ENCODE measurements around the gene PIK3CG.

PIK3CG gene

DNA sequence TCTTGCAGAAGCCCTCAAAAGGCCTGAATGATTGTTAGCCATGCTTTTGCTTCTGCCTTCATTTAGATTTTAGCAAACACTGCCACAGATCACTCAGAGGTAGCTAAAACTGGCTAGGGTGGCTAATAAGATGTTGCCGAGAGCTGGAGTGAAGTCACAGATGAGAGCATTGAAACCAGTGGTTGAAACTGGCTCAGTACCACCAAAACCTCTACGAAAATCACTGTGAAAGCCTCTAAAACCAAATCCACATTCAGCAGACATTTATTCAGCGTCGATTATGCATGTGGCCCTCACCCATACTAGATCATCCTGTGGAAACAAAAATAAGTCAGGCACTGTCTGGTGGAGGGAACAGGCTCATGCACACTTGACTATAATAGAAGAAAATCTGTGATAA is 50.8 kb downstream of the PIK3CG start:
- no peaks in the 10 kb centered on the region for H3K36me3 ChIP-seq (ENCODE audit: control insufficient read depth in 2 of 2, insufficient read depth in 1 of 2, low read length in 2 of 2)
- TF ChIP-seq, protein P1, sequence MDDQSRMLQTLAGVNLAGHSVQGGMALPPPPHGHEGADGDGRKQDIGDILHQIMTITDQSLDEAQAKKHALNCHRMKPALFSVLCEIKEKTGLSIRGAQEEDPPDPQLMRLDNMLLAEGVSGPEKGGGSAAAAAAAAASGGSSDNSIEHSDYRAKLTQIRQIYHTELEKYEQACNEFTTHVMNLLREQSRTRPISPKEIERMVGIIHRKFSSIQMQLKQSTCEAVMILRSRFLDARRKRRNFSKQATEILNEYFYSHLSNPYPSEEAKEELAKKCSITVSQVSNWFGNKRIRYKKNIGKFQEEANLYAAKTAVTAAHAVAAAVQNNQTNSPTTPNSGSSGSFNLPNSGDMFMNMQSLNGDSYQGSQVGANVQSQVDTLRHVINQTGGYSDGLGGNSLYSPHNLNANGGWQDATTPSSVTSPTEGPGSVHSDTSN (CRISPR knock-in tag; IDR thresholded peaks at IDR 0.05): no peak
- TF ChIP-seq, protein P2, sequence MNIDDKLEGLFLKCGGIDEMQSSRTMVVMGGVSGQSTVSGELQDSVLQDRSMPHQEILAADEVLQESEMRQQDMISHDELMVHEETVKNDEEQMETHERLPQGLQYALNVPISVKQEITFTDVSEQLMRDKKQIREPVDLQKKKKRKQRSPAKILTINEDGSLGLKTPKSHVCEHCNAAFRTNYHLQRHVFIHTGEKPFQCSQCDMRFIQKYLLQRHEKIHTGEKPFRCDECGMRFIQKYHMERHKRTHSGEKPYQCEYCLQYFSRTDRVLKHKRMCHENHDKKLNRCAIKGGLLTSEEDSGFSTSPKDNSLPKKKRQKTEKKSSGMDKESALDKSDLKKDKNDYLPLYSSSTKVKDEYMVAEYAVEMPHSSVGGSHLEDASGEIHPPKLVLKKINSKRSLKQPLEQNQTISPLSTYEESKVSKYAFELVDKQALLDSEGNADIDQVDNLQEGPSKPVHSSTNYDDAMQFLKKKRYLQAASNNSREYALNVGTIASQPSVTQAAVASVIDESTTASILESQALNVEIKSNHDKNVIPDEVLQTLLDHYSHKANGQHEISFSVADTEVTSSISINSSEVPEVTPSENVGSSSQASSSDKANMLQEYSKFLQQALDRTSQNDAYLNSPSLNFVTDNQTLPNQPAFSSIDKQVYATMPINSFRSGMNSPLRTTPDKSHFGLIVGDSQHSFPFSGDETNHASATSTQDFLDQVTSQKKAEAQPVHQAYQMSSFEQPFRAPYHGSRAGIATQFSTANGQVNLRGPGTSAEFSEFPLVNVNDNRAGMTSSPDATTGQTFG (tag by site-specific recombination; IDR thresholded peaks at IDR 0.05; ENCODE audit: borderline replicate concordance): no peak
- TF ChIP-seq ZNF558 (tag by site-specific recombination; IDR thresholded peaks at IDR 0.05) (no peak), ZNF114 (tag by site-specific recombination; IDR thresholded peaks at IDR 0.05) (no peak), ZFHX2 (tag by site-specific recombination; conservative IDR thresholded peaks at IDR 0.05) (no peak), SALL2 (tag by site-specific recombination; IDR thresholded peaks at IDR 0.05; ENCODE audit: borderline replicate concordance) (no peak), ZNF155 (tag by site-specific recombination; IDR thresholded peaks at IDR 0.05) (no peak)
- TF ChIP-seq, protein P3, sequence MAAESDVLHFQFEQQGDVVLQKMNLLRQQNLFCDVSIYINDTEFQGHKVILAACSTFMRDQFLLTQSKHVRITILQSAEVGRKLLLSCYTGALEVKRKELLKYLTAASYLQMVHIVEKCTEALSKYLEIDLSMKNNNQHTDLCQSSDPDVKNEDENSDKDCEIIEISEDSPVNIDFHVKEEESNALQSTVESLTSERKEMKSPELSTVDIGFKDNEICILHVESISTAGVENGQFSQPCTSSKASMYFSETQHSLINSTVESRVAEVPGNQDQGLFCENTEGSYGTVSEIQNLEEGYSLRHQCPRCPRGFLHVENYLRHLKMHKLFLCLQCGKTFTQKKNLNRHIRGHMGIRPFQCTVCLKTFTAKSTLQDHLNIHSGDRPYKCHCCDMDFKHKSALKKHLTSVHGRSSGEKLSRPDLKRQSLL (tag by site-specific recombination; IDR thresholded peaks at IDR 0.05): no peak
- POLR2A ChIA-PET: no interaction called here
- no peak overlapping the region for H3K27ac ChIP-seq (ENCODE audit: extremely low read depth, low read depth, low read length)
- H3K4me3 ChIP-seq (ENCODE audit: low read depth, low read length): no peak overlapping the region
- no peaks in the 10 kb centered on the region for H3K4me1 ChIP-seq (ENCODE audit: control insufficient read depth, insufficient read depth, low read length)
- no peaks in the 10 kb centered on the region for H3K9me3 ChIP-seq (ENCODE audit: control insufficient read depth, insufficient read depth, low read depth, low read length)
- CTCF ChIA-PET: no interaction called here

DNA sequence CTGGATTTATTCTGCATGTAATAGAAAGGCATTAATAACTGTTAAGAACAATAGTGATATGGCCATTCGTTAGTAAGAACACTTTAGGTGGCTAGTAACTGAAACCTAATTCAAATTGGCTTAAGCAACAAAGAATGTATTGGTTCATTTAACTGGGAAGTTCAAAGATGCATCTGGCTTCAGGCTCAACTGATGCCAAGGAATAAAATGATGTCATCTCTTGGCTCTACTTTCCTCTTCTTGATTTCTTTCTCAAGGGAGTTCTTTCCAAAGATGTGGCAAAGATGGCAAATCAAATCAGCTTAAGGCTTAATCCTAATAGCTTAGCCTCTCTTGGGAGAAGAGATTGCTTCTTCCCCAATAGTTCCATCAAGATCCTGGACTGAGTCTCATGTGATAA is 51.6 kb downstream of the PIK3CG start:
- CTCF ChIA-PET: no interaction called here
- H3K27ac ChIP-seq (ENCODE audit: extremely low read depth, low read depth, low read length): no peak overlapping the region
- POLR2A ChIA-PET: no interaction called here
- H3K4me3 ChIP-seq (ENCODE audit: low read depth, low read length): no peak overlapping the region
- H3K36me3 ChIP-seq (ENCODE audit: control insufficient read depth in 2 of 2, insufficient read depth in 1 of 2, low read length in 2 of 2): no peaks in the 10 kb centered on the region
- H3K9me3 ChIP-seq (ENCODE audit: control insufficient read depth, insufficient read depth, low read depth, low read length): no peaks in the 10 kb centered on the region
- TF ChIP-seq, protein P4, sequence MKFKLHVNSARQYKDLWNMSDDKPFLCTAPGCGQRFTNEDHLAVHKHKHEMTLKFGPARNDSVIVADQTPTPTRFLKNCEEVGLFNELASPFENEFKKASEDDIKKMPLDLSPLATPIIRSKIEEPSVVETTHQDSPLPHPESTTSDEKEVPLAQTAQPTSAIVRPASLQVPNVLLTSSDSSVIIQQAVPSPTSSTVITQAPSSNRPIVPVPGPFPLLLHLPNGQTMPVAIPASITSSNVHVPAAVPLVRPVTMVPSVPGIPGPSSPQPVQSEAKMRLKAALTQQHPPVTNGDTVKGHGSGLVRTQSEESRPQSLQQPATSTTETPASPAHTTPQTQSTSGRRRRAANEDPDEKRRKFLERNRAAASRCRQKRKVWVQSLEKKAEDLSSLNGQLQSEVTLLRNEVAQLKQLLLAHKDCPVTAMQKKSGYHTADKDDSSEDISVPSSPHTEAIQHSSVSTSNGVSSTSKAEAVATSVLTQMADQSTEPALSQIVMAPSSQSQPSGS (tag by site-specific recombination; IDR thresholded peaks at IDR 0.05; ENCODE audit: low read depth): peak; percentile 62; the same call in 1 of the 2 replicates
- no peak for TF ChIP-seq ZNF654 (tag by site-specific recombination; IDR thresholded peaks at IDR 0.05; ENCODE audit: low read depth)
- H3K4me1 ChIP-seq (ENCODE audit: control insufficient read depth, insufficient read depth, low read length): no peaks in the 10 kb centered on the region

DNA sequence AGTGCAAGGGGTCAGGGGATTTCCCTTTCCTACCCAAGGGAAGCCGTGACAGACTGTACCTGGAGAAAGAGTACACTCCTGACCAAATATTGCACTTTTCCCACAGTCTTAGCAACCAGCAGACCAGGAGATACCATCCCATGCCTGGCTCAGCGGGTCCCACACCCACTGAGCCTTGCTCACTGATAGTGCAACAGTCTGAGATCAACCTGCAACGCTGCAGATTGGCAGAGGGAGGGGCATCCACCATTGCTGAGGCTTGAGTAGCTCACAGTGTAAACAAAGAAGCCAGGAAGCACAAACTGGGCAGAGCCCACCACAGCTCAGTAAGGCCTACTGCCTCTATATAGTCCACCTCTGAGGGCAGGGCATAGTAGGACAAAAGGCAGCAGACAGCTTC is 53.9 kb downstream of the PIK3CG start:
- Histone ChIP-seq H3K9me3 (ENCODE audit: control insufficient read depth, insufficient read depth, low read depth, low read length) (no peaks in the 10 kb centered on the region), H3K36me3 (ENCODE audit: control insufficient read depth in 2 of 2, insufficient read depth in 1 of 2, low read length in 2 of 2) (no peaks in the 10 kb centered on the region), H3K4me1 (ENCODE audit: control insufficient read depth, insufficient read depth, low read length) (no peaks in the 10 kb centered on the region), H3K27ac (ENCODE audit: extremely low read depth, low read depth, low read length) (no peak overlapping the region), H3K4me3 (ENCODE audit: low read depth, low read length) (no peak overlapping the region)
- ChIA-PET POLR2A (no interaction called here), CTCF (no interaction called here)
- TF ChIP-seq, protein P5, sequence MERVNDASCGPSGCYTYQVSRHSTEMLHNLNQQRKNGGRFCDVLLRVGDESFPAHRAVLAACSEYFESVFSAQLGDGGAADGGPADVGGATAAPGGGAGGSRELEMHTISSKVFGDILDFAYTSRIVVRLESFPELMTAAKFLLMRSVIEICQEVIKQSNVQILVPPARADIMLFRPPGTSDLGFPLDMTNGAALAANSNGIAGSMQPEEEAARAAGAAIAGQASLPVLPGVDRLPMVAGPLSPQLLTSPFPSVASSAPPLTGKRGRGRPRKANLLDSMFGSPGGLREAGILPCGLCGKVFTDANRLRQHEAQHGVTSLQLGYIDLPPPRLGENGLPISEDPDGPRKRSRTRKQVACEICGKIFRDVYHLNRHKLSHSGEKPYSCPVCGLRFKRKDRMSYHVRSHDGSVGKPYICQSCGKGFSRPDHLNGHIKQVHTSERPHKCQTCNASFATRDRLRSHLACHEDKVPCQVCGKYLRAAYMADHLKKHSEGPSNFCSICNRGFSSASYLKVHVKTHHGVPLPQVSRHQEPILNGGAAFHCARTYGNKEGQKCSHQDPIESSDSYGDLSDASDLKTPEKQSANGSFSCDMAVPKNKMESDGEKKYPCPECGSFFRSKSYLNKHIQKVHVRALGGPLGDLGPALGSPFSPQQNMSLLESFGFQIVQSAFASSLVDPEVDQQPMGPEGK (tag by site-specific recombination; IDR thresholded peaks at IDR 0.05): no peak
- TF ChIP-seq, protein P6, sequence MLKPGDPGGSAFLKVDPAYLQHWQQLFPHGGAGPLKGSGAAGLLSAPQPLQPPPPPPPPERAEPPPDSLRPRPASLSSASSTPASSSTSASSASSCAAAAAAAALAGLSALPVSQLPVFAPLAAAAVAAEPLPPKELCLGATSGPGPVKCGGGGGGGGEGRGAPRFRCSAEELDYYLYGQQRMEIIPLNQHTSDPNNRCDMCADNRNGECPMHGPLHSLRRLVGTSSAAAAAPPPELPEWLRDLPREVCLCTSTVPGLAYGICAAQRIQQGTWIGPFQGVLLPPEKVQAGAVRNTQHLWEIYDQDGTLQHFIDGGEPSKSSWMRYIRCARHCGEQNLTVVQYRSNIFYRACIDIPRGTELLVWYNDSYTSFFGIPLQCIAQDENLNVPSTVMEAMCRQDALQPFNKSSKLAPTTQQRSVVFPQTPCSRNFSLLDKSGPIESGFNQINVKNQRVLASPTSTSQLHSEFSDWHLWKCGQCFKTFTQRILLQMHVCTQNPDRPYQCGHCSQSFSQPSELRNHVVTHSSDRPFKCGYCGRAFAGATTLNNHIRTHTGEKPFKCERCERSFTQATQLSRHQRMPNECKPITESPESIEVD (tag by site-specific recombination; IDR thresholded peaks at IDR 0.05): no peak
- TF ChIP-seq ZNF24 (tag by site-specific recombination; IDR thresholded peaks at IDR 0.05): no peak
- TF ChIP-seq, protein P7, sequence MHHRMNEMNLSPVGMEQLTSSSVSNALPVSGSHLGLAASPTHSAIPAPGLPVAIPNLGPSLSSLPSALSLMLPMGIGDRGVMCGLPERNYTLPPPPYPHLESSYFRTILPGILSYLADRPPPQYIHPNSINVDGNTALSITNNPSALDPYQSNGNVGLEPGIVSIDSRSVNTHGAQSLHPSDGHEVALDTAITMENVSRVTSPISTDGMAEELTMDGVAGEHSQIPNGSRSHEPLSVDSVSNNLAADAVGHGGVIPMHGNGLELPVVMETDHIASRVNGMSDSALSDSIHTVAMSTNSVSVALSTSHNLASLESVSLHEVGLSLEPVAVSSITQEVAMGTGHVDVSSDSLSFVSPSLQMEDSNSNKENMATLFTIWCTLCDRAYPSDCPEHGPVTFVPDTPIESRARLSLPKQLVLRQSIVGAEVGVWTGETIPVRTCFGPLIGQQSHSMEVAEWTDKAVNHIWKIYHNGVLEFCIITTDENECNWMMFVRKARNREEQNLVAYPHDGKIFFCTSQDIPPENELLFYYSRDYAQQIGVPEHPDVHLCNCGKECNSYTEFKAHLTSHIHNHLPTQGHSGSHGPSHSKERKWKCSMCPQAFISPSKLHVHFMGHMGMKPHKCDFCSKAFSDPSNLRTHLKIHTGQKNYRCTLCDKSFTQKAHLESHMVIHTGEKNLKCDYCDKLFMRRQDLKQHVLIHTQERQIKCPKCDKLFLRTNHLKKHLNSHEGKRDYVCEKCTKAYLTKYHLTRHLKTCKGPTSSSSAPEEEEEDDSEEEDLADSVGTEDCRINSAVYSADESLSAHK (tag by site-specific recombination; IDR thresholded peaks at IDR 0.05): no peak
